H9 (cell line): ENCODE measurements around the gene EGLN3. TPM values are rescaled to one million over a fixed set of nuclear protein-coding genes. Genes with fewer than 3 reads are reported as not detected.

ENCODE experiments used
- DNase-seq: peaks from one replicate; pipeline ENCODE4 v3.0.0-alpha.2; 2017
- H2AFZ ChIP-seq: one replicate; pipeline ENCODE4 v1.6.1; 2013; ENCODE audit warnings: mild to moderate bottlenecking, low read length, control low read depth, moderate library complexity
- H2AK5ac ChIP-seq: 2 replicates; pipeline ENCODE4 v1.6.1; 2013; ENCODE audit warnings: low read length, control low read depth, mixed read lengths; ENCODE audit not compliant: insufficient read length
- H2BK120ac ChIP-seq: one replicate; pipeline ENCODE4 v1.6.1; 2013; ENCODE audit warnings: low read depth, mild to moderate bottlenecking, low read length, control low read depth, inconsistent platforms; ENCODE audit not compliant: poor library complexity, severe bottlenecking
- H2BK12ac ChIP-seq: 2 replicates; pipeline ENCODE4 v1.6.1; 2013; ENCODE audit warnings: low read length, control low read depth, mixed read lengths, low read depth; ENCODE audit not compliant: insufficient read length
- H2BK15ac ChIP-seq: 2 replicates; pipeline ENCODE4 v1.6.1; 2013; ENCODE audit warnings: low read depth, low read length, control low read depth
- H2BK20ac ChIP-seq: one replicate; pipeline ENCODE4 v1.6.1; 2013; ENCODE audit warnings: low read depth, mild to moderate bottlenecking, low read length, control low read depth, inconsistent platforms; ENCODE audit not compliant: poor library complexity, severe bottlenecking
- H2BK5ac ChIP-seq: 2 replicates; pipeline ENCODE4 v1.6.1; 2013; ENCODE audit warnings: low read length, control low read depth, mixed read lengths; ENCODE audit not compliant: insufficient read length
- H3K14ac ChIP-seq: 2 replicates; pipeline ENCODE4 v1.6.1; 2013; ENCODE audit warnings: low read length, control low read depth; ENCODE audit not compliant: insufficient read depth
- H3K18ac ChIP-seq: 2 replicates; pipeline ENCODE4 v1.6.1; 2013; ENCODE audit warnings: low read depth, mild to moderate bottlenecking, mixed read lengths, low read length, control low read depth; ENCODE audit not compliant: insufficient read length
- H3K23ac ChIP-seq: 2 replicates; pipeline ENCODE4 v1.6.1; 2013; ENCODE audit warnings: low read length, control low read depth, mixed read lengths, low read depth; ENCODE audit not compliant: insufficient read length
- H3K23me2 ChIP-seq: 2 replicates; pipeline ENCODE4 v1.6.1; 2013; ENCODE audit warnings: low read depth, mild to moderate bottlenecking, mixed read lengths, low read length, control low read depth; ENCODE audit not compliant: insufficient read length, poor library complexity, severe bottlenecking
- H3K27ac ChIP-seq: 2 replicates; pipeline ENCODE4 v1.5.1; 2013; ENCODE audit warnings: low read length, control low read depth, mixed read lengths, low read depth; ENCODE audit not compliant: insufficient read length
- H3K27me3 ChIP-seq: 2 replicates; pipeline ENCODE4 v1.6.1; 2013; ENCODE audit warnings: low read length, control low read depth, inconsistent platforms; ENCODE audit not compliant: insufficient read depth
- H3K4ac ChIP-seq: 2 replicates; pipeline ENCODE4 v1.6.1; 2013; ENCODE audit warnings: low read depth, mild to moderate bottlenecking, control low read depth, inconsistent platforms, low read length, moderate library complexity
- H3K4me1 ChIP-seq: 2 replicates; pipeline ENCODE4 v1.6.1; 2013; ENCODE audit warnings: low read length, control low read depth, inconsistent platforms; ENCODE audit not compliant: insufficient read depth
- H3K4me2 ChIP-seq: 2 replicates; pipeline ENCODE4 v1.6.1; 2013; ENCODE audit warnings: low read length, control low read depth, mixed read lengths; ENCODE audit not compliant: insufficient read length, insufficient read depth
- H3K56ac ChIP-seq: 2 replicates; pipeline ENCODE4 v1.6.1; 2013; ENCODE audit warnings: low read depth, mild to moderate bottlenecking, mixed read lengths, low read length, control low read depth; ENCODE audit not compliant: insufficient read length
- H3K79me1 ChIP-seq: 2 replicates; pipeline ENCODE4 v1.6.1; 2013; ENCODE audit warnings: low read depth, mild to moderate bottlenecking, moderate library complexity, low read length, control low read depth, inconsistent platforms; ENCODE audit not compliant: insufficient read depth, poor library complexity, severe bottlenecking
- H3K79me2 ChIP-seq: 2 replicates; pipeline ENCODE4 v1.6.1; 2013; ENCODE audit warnings: low read length, control low read depth, inconsistent platforms; ENCODE audit not compliant: insufficient read depth
- H3K9ac ChIP-seq: 2 replicates; pipeline ENCODE4 v1.6.1; 2013; ENCODE audit warnings: low read length, control low read depth, mixed read lengths; ENCODE audit not compliant: insufficient read length; ENCODE audit errors: extremely low read depth
- H3K9me3 ChIP-seq: one replicate; pipeline ENCODE4 v1.6.1; 2013; ENCODE audit warnings: low read depth, low read length, inconsistent platforms; ENCODE audit not compliant: control insufficient read depth
- H3T11ph ChIP-seq: one replicate; pipeline ENCODE4 v1.6.1; 2013; ENCODE audit warnings: mild to moderate bottlenecking, low read length, control low read depth, inconsistent platforms
- H4K20me1 ChIP-seq: one replicate; pipeline ENCODE4 v1.6.1; 2013; ENCODE audit not compliant: control insufficient read depth, insufficient read length, insufficient read depth
- H4K5ac ChIP-seq: 2 replicates; pipeline ENCODE4 v1.6.1; 2013; ENCODE audit warnings: low read depth, mild to moderate bottlenecking, mixed read lengths, low read length, control low read depth; ENCODE audit not compliant: insufficient read length
- H4K8ac ChIP-seq: replicated peaks from 2 replicates; pipeline ENCODE4 v1.6.1; 2013; ENCODE audit warnings: low read length, control low read depth, mixed read lengths, low read depth; ENCODE audit not compliant: insufficient read length
- H4K91ac ChIP-seq: 2 replicates; pipeline ENCODE4 v1.6.1; 2013; ENCODE audit warnings: low read depth, mild to moderate bottlenecking, moderate library complexity, mixed read lengths, low read length, control low read depth; ENCODE audit not compliant: insufficient read length
- H3K27ac Mint-ChIP-seq, 3 experiments: 2 replicates in 2 of 3; 3 replicates in 1 of 3; pipeline ENCODE4 v1.8.0; 2020 to 2021; ENCODE audit warnings: mixed read lengths in 3 of 3, mild to moderate bottlenecking in 1 of 3, moderate library complexity in 1 of 3
- H3K27me3 Mint-ChIP-seq: 2 replicates; pipeline ENCODE4 v1.8.0; 2021; ENCODE audit warnings: low read depth, mild to moderate bottlenecking, moderate library complexity, mixed read lengths
- H3K36me3 Mint-ChIP-seq, 3 experiments: 2 replicates in 2 of 3; 3 replicates in 1 of 3; pipeline ENCODE4 v1.8.0; 2020 to 2021; ENCODE audit warnings: low read depth in 3 of 3, mixed read lengths in 3 of 3; ENCODE audit not compliant: insufficient read depth in 1 of 3
- H3K4me1 Mint-ChIP-seq, 2 experiments: 2 replicates each; pipeline ENCODE4 v1.8.0; 2020; ENCODE audit warnings: mixed read lengths in 2 of 2
- H3K4me3 Mint-ChIP-seq, 2 experiments: 2 replicates in 1 of 2; 3 replicates in 1 of 2; pipeline ENCODE4 v1.8.0; 2020 to 2021; ENCODE audit warnings: mild to moderate bottlenecking in 2 of 2, mixed read lengths in 2 of 2, moderate library complexity in 1 of 2
- H3K9me3 Mint-ChIP-seq, 2 experiments: 2 replicates in 1 of 2; 3 replicates in 1 of 2; pipeline ENCODE4 v1.8.0; 2020; ENCODE audit warnings: mild to moderate bottlenecking in 2 of 2, mixed read lengths in 2 of 2, moderate library complexity in 1 of 2
- CTCF ChIP-seq: fragments of 200-600 bp; sonication (generic); conservative IDR thresholded peaks from 3 replicates; pipeline ENCODE4 v1.8.0; 2021; ENCODE audit warnings: antibody characterized with exemption, mild to moderate bottlenecking
- WGBS: extraction: QIAGEN DNeasy Blood & Tissue Kit; methylation state at CpG from one replicate; pipeline ENCODE4 v1.1.7; 2013; ENCODE audit warnings: missing lambda C conversion rate, low lambda C conversion rate, mixed read lengths; ENCODE audit not compliant: insufficient read length; ENCODE audit errors: extremely low coverage; 5-methylcytosine and 5-hydroxymethylcytosine counted together
- total RNA-seq: library from RNA; stranded (reverse); gene quantifications from 2 replicates; pipeline ENCODE4 v1.2.1, GENCODE V29; 2021

Gene EGLN3
- total RNA-seq, 1 experiment from 2014 or later, result 19.8 TPM

DNA sequence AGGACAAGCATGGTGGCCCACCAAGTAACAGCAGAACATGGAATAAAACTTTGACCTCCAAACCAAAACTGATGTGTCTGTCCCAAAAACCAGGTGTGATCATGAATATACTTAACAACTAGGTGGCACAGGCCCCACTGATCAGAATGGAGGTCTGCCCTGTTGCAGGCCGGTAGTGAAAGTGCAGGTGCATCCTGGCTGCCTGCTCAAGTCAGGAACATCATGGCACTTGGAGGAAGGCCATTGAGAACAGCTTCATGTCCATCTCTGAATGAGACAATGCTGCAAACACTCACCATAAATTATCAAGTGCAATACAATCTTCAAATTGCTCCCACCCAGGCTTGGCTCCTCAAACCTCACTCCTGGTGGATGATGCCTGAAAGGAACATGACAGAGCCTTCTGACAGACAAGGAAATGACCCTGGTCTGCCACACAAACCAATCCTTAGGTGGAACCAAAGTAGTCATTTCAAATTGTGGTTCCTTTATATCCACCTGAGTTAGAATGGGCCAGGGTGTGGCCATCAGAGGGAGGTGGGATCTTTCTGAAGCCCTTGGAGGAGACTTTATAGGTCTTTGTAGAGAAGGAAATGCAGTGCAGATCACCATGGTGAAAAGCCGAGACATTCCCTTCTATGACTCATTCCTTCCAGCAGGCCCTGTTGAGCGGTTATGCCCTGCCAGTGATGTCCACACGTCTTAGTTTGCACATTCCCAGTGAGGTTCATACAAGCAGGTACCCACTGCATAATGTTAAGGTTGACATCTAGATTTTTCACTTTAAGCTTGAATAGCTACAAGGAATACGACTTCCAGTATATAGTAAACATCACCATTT lies 36.0 kb downstream of the EGLN3 start:
- no peak overlapping the region for H4K91ac ChIP-seq
- H3K27ac ChIP-seq, result no peak overlapping the region
- no peaks in the 10 kb centered on the region for H3K79me1 ChIP-seq
- no peak overlapping the region for H3K9ac ChIP-seq
- no peak overlapping the region for H3K18ac ChIP-seq
- TF ChIP-seq CTCF, result no peak
- no peaks in the 10 kb centered on the region for H3K27me3 Mint-ChIP-seq
- no peak overlapping the region for H4K5ac ChIP-seq
- H2AK5ac ChIP-seq, result no peak overlapping the region
- H3K79me2 ChIP-seq, result no peaks in the 10 kb centered on the region
- no peak overlapping the region for H4K8ac ChIP-seq
- no peak overlapping the region for H3K4me2 ChIP-seq
- no peak overlapping the region for H3T11ph ChIP-seq
- no peak overlapping the region for H2BK120ac ChIP-seq
- no peaks in the 10 kb centered on the region for H4K20me1 ChIP-seq
- no peaks in the 10 kb centered on the region for H3K9me3 Mint-ChIP-seq
- H2BK20ac ChIP-seq, result no peak overlapping the region
- H3K4me1 Mint-ChIP-seq, result peaks cover 19 to 23% of the 10 kb centered on the region in 2 experiments
- H2BK15ac ChIP-seq, result no peak overlapping the region
- H3K56ac ChIP-seq, result no peak overlapping the region
- H2BK5ac ChIP-seq, result no peak overlapping the region
- DNase-seq, result no peak
- H3K27ac Mint-ChIP-seq, result no peak overlapping the region
- no peaks in the 10 kb centered on the region for H3K23me2 ChIP-seq
- H3K23ac ChIP-seq, result no peak overlapping the region
- no peak overlapping the region for H2AFZ ChIP-seq
- H3K4me1 ChIP-seq, result peaks cover 9% of the 10 kb centered on the region
- H3K14ac ChIP-seq, result no peak overlapping the region
- no peak overlapping the region; a peak in 1 of 5 replicates for H3K4me3 Mint-ChIP-seq
- H3K4ac ChIP-seq, result no peak overlapping the region
- no peaks in the 10 kb centered on the region for H3K27me3 ChIP-seq
- no peak overlapping the region for H2BK12ac ChIP-seq
- H3K9me3 ChIP-seq, result no peaks in the 10 kb centered on the region
- no CpG with 5 or more reads among the region's 5 CpGs for WGBS
- H3K36me3 Mint-ChIP-seq, result peaks cover 0 to 6% (median 0%) of the 10 kb centered on the region in 3 experiments; a peak in 2 of 7 replicates
